HepG2 (cell line): ENCODE results near the gene PHKB. TPM values are rescaled to one million over a fixed set of nuclear protein-coding genes. Genes with fewer than 3 reads are reported as not detected.
A peak's percentile ranks its signal among the peaks of the same experiment; 100 is the strongest.

ENCODE experiments used
- AKNA ChIP-seq: sonication (generic); formaldehyde crosslinking; IDR thresholded peaks from 2 replicates; pipeline ENCODE4 v1.4.0; 2020; ENCODE audit warnings: missing genetic modification reagents, borderline replicate concordance
- DMTF1 ChIP-seq: sonication (generic); formaldehyde crosslinking; IDR thresholded peaks from 2 replicates; pipeline ENCODE4 v1.4.0; 2020; ENCODE audit warnings: mild to moderate bottlenecking, missing genetic modification reagents
- PBX2 ChIP-seq: IDR thresholded peaks from 2 replicates; pipeline ENCODE4 v1.6.1; 2016; ENCODE audit warnings: control low read depth
- TCF12 ChIP-seq, 2 experiments: fragments of 450-650 bp in 1 of 2; sonication (generic) in 1 of 2; formaldehyde crosslinking in 1 of 2; IDR thresholded peaks; 2 replicates each; pipeline versions ENCODE4 v1.6.1 to v1.8.0; 2017 to 2022; ENCODE audit warnings: antibody characterized with exemption in 1 of 2, mild to moderate bottlenecking in 1 of 2, missing genetic modification reagents in 1 of 2, moderate library complexity in 1 of 2
- YY1 ChIP-seq: IDR thresholded peaks from 2 replicates; pipeline ENCODE4 v1.6.1; 2011; ENCODE audit warnings: low read length, low read depth, moderate library complexity, mild to moderate bottlenecking; ENCODE audit not compliant: insufficient read depth, insufficient replicate concordance
- ZBTB26 ChIP-seq: IDR thresholded peaks from 2 replicates; pipeline ENCODE4 v1.6.1; 2016; ENCODE audit warnings: missing compliant biosample characterization, missing genetic modification reagents, borderline replicate concordance
- ZNF33B ChIP-seq: sonication (generic); formaldehyde crosslinking; IDR thresholded peaks from 2 replicates; pipeline ENCODE4 v1.5.1; 2020; ENCODE audit warnings: mild to moderate bottlenecking, missing genetic modification reagents
- ZNF414 ChIP-seq: sonication (generic); formaldehyde crosslinking; IDR thresholded peaks from 2 replicates; pipeline ENCODE4 v1.5.0; 2020; ENCODE audit warnings: missing genetic modification reagents
- ZNF589 ChIP-seq: sonication (generic); formaldehyde crosslinking; conservative IDR thresholded peaks from 2 replicates; pipeline ENCODE4 v1.8.0; 2022; ENCODE audit warnings: mild to moderate bottlenecking, moderate library complexity, missing genetic modification reagents
- ZNF629 ChIP-seq: sonication (generic); formaldehyde crosslinking; conservative IDR thresholded peaks from 2 replicates; pipeline ENCODE4 v1.5.0; 2020; ENCODE audit warnings: missing genetic modification reagents
- ZNF687 ChIP-seq: sonication (generic); formaldehyde crosslinking; IDR thresholded peaks from 2 replicates; pipeline ENCODE4 v1.5.1; 2020; ENCODE audit warnings: mild to moderate bottlenecking, missing genetic modification reagents, moderate library complexity
- polyA plus RNA-seq, 8 experiments: library from polyadenylated mRNA; depleted of rRNA in 3 of 8; stranded (reverse) in 7 of 8; unstranded in 1 of 8; fragments of >200 nt; fragmentation: Illumina TruSeq in 4 of 8; extraction: Trizol in 4 of 8; gene quantifications; 2 replicates each; pipeline versions ENCODE4 v1.2.1 to v1.2.3, GENCODE V29; 2011 to 2016; ENCODE audit warnings: low read depth in 4 of 8, missing spikeins in 1 of 8, mixed read lengths in 1 of 8; ENCODE audit not compliant: insufficient read depth in 1 of 8
- total RNA-seq, 5 experiments: library from RNA; depleted of rRNA; stranded (reverse); fragments of >200 nt; fragmentation: Illumina TruSeq; extraction: Trizol; gene quantifications; 2 replicates each; pipeline ENCODE4 v1.2.3, GENCODE V29; 2016; ENCODE audit warnings: low read depth in 1 of 5

Gene PHKB
- total and polyA plus RNA-seq, 2 of the 13 experiments (the other 11 are each of a cell fraction or from before 2014, with no cell fraction given): 66.0 to 80.8 TPM

- TF ChIP-seq ZNF687 (CRISPR knock-in tag): no peak
- no peak for TF ChIP-seq AKNA (CRISPR knock-in tag)
- no peak for TF ChIP-seq TCF12 (IDR thresholded peaks at IDR 0.05)
- no peak for TF ChIP-seq TCF12 (CRISPR knock-in tag; IDR thresholded peaks at IDR 0.05)
- TF ChIP-seq ZNF33B (CRISPR knock-in tag): no peak
- no peak; the same call in 1 of the 2 replicates for TF ChIP-seq ZNF414 (CRISPR knock-in tag)
- TF ChIP-seq DMTF1 (CRISPR knock-in tag): no peak
- 0 out of 2 replicates have a peak, but pooled peaks have one; percentile 30 for TF ChIP-seq ZBTB26 (CRISPR knock-in tag)
- no peak for TF ChIP-seq YY1
- TF ChIP-seq ZNF629 (CRISPR knock-in tag): no peak
- TF ChIP-seq ZNF589 (CRISPR knock-in tag): no peak
- TF ChIP-seq PBX2 (CRISPR knock-in tag): no peak
Measured at GRCh38 chr16:47475786-47476185, 14.7 kb downstream of the PHKB start (continued).
